MM.1S (cell line): Measurements from ENCODE around the gene SMIM35.

Experiments
- DNase-seq: peaks from one replicate; pipeline ENCODE4 v3.0.0-alpha.2; 2015
- H2AFZ ChIP-seq: fragments of 300-600 bp; sonication (generic); 2 replicates; pipeline ENCODE4 v1.6.0; 2016; ENCODE audit warnings: antibody characterized with exemption, low read length
- H3F3A ChIP-seq: fragments of 300-600 bp; sonication (generic); 2 replicates; pipeline ENCODE4 v1.6.1; 2016; ENCODE audit warnings: mild to moderate bottlenecking, antibody characterized with exemption, low read length, moderate library complexity, mixed read lengths; ENCODE audit not compliant: insufficient read depth
- H3K27ac ChIP-seq: fragments of 300-600 bp; sonication (generic); 2 replicates; pipeline ENCODE4 v1.5.1; 2016; ENCODE audit warnings: mild to moderate bottlenecking, low read length
- H3K27me3 ChIP-seq: fragments of 300-600 bp; sonication (generic); replicated peaks from 2 replicates; pipeline ENCODE4 v1.6.0; 2016; ENCODE audit warnings: low read length; ENCODE audit not compliant: insufficient read depth
- H3K36me3 ChIP-seq: fragments of 300-600 bp; sonication (generic); replicated peaks from 2 replicates; pipeline ENCODE4 v1.6.1; 2016; ENCODE audit warnings: mild to moderate bottlenecking, low read length, mixed read lengths; ENCODE audit not compliant: insufficient read depth
- H3K4me1 ChIP-seq: fragments of 300-600 bp; sonication (generic); 2 replicates; pipeline ENCODE4 v1.6.1; 2016; ENCODE audit warnings: low read length, mixed read lengths
- H3K4me2 ChIP-seq: fragments of 300-600 bp; sonication (generic); 2 replicates; pipeline ENCODE4 v1.6.0; 2016; ENCODE audit warnings: low read depth, low read length
- H3K4me3 ChIP-seq: fragments of 300-600 bp; sonication (generic); 2 replicates; pipeline ENCODE4 v1.5.1; 2016; ENCODE audit warnings: low read length, mixed read lengths
- H3K79me2 ChIP-seq: fragments of 300-600 bp; sonication (generic); 2 replicates; pipeline ENCODE4 v1.6.1; 2016; ENCODE audit warnings: mixed run types, low read length, mixed read lengths
- H3K9ac ChIP-seq: fragments of 300-600 bp; sonication (generic); 2 replicates; pipeline ENCODE4 v1.6.1; 2016; ENCODE audit warnings: low read length, mixed read lengths
- H3K9me2 ChIP-seq: fragments of 300-600 bp; sonication (generic); replicated peaks from 2 replicates; pipeline ENCODE4 v1.6.1; 2016; ENCODE audit warnings: mild to moderate bottlenecking, low read length, mixed read lengths; ENCODE audit not compliant: insufficient read depth
- H3K9me3 ChIP-seq: fragments of 300-600 bp; sonication (generic); replicated peaks from 2 replicates; pipeline ENCODE4 v1.6.1; 2016; ENCODE audit warnings: mild to moderate bottlenecking, low read length, mixed read lengths; ENCODE audit not compliant: insufficient read depth
- H4K20me1 ChIP-seq: fragments of 300-600 bp; sonication (generic); 2 replicates; pipeline ENCODE4 v1.6.1; 2016; ENCODE audit warnings: mild to moderate bottlenecking, low read length, moderate library complexity, mixed read lengths; ENCODE audit not compliant: insufficient read depth
- CTCF ChIP-seq: fragments of 300-600 bp; sonication (generic); IDR thresholded peaks from 2 replicates; pipeline ENCODE4 v1.5.1; 2016; ENCODE audit warnings: antibody characterized with exemption, low read length, mixed read lengths
- EZH2 ChIP-seq: fragments of 300-600 bp; sonication (generic); optimal IDR thresholded peaks from 2 replicates; pipeline ENCODE3; 2017; ENCODE audit warnings: low read depth, mild to moderate bottlenecking, antibody characterized with exemption, low read length, mixed read lengths
- EZH2phosphoT487 ChIP-seq: fragments of 300-600 bp; sonication (generic); IDR thresholded peaks from 2 replicates; pipeline ENCODE4 v1.6.1; 2018; ENCODE audit warnings: antibody characterized with exemption, low read length

Gene SMIM35

GRCh38 chr11:118055966-118056365 is 30.8 kb downstream of the SMIM35 start:
- H3K36me3 ChIP-seq: no peaks in the 10 kb centered on the region
- H3K9me3 ChIP-seq: no peaks in the 10 kb centered on the region
- DNase-seq: no peak
- no peak overlapping the region for H3K9ac ChIP-seq
- H3K9me2 ChIP-seq: no peaks in the 10 kb centered on the region
- no peak overlapping the region for H2AFZ ChIP-seq
- H3K27ac ChIP-seq: no peak overlapping the region
- no peaks in the 10 kb centered on the region for H4K20me1 ChIP-seq
- no peak overlapping the region for H3K4me3 ChIP-seq
- no peaks in the 10 kb centered on the region for H3K79me2 ChIP-seq
- H3K27me3 ChIP-seq: no peaks in the 10 kb centered on the region
- TF ChIP-seq EZH2: no peak
- TF ChIP-seq EZH2phosphoT487: no peak
- no peak for TF ChIP-seq CTCF
- no peak overlapping the region for H3K4me2 ChIP-seq
- no peaks in the 10 kb centered on the region for H3K4me1 ChIP-seq
- H3F3A ChIP-seq: no peaks in the 10 kb centered on the region

- Histone ChIP-seq H3K9me3 (no peaks in the 10 kb centered on the region), H3K4me3 (no peak overlapping the region), H3K9ac (no peak overlapping the region), H3K27me3 (no peaks in the 10 kb centered on the region), H3K36me3 (no peaks in the 10 kb centered on the region), H3K79me2 (no peaks in the 10 kb centered on the region), H2AFZ (no peak overlapping the region), H4K20me1 (no peaks in the 10 kb centered on the region), H3K4me2 (no peak overlapping the region), H3K9me2 (no peaks in the 10 kb centered on the region), H3K4me1 (no peaks in the 10 kb centered on the region), H3F3A (no peaks in the 10 kb centered on the region), H3K27ac (no peak overlapping the region)
- no peak for DNase-seq
- TF ChIP-seq CTCF (no peak), EZH2 (no peak), EZH2phosphoT487 (no peak)
These were observed 31.8 kb downstream of the SMIM35 start for GRCh38 chr11:118054712-118055640.

- H3K4me3 ChIP-seq: no peak overlapping the region
- H3K4me1 ChIP-seq: no peaks in the 10 kb centered on the region
- H3K4me2 ChIP-seq: no peak overlapping the region
- no peak overlapping the region for H2AFZ ChIP-seq
- no peaks in the 10 kb centered on the region for H3K79me2 ChIP-seq
- H3K9ac ChIP-seq: no peak overlapping the region
- no peaks in the 10 kb centered on the region for H3K9me3 ChIP-seq
- H3F3A ChIP-seq: no peaks in the 10 kb centered on the region
- H3K27me3 ChIP-seq: no peaks in the 10 kb centered on the region
- DNase-seq: no peak
- H3K9me2 ChIP-seq: no peaks in the 10 kb centered on the region
- H4K20me1 ChIP-seq: no peaks in the 10 kb centered on the region
- TF ChIP-seq EZH2: no peak
- TF ChIP-seq EZH2phosphoT487: no peak
- no peak for TF ChIP-seq CTCF
- no peaks in the 10 kb centered on the region for H3K36me3 ChIP-seq
- no peak overlapping the region for H3K27ac ChIP-seq
These were observed 34.1 kb downstream of the SMIM35 start for GRCh38 chr11:118052581-118053206.
